Measurements from ENCODE around the gene PABPN1.
A peak's percentile ranks its signal among the peaks of the same experiment; 100 is the strongest.

The PABPN1 gene

GRCh38 chr14:23281247-23281646 lies 40.0 kb upstream of the PABPN1 start:
- Histone ChIP-seq H3K4me2 (ENCODE audit: low read depth, low read length, poor library complexity, severe bottlenecking) (no peak overlapping the region), H3K27ac (ENCODE audit: low read depth, low read length) (no peak overlapping the region), H3K79me2 (ENCODE audit: insufficient read depth, low read length) (peaks cover 21% of the 10 kb centered on the region), H4K20me1 (ENCODE audit: low read depth, low read length) (no peaks in the 10 kb centered on the region), H3F3A (ENCODE audit: insufficient read depth) (no peaks in the 10 kb centered on the region), H3K9me3 (ENCODE audit: insufficient read depth, low read length) (no peaks in the 10 kb centered on the region), H2AFZ (ENCODE audit: low read depth, low read length, severe bottlenecking) (no peak overlapping the region), H3K36me3 (ENCODE audit: low read length) (no peaks in the 10 kb centered on the region), H3K4me3 (ENCODE audit: insufficient read depth, low read length, poor library complexity, severe bottlenecking) (no peak overlapping the region), H3K9ac (ENCODE audit: low read length) (no peak overlapping the region), H3K9me2 (replicated peaks; ENCODE audit: insufficient read depth, low read length) (no peaks in the 10 kb centered on the region), H3K27me3 (ENCODE audit: low read length) (no peaks in the 10 kb centered on the region)
- TF ChIP-seq EZH2phosphoT487 (conservative IDR thresholded peaks at IDR 0.05; ENCODE audit: low read length) = no peak
- TF ChIP-seq CTCF (IDR thresholded peaks at IDR 0.05; ENCODE audit: insufficient read depth, low read length, poor library complexity, severe bottlenecking) = no peak

GRCh38 chr14:23284654-23285529 lies 36.4 kb upstream of the PABPN1 start:
- H2AFZ ChIP-seq (ENCODE audit: low read depth, low read length, severe bottlenecking) = peak overlapping the region; percentile 86
- 0 out of 2 replicates have a peak overlapping the region, but pooled peaks have one; percentile 4 for H3K27ac ChIP-seq (ENCODE audit: low read depth, low read length)
- TF ChIP-seq CTCF (IDR thresholded peaks at IDR 0.05; ENCODE audit: insufficient read depth, low read length, poor library complexity, severe bottlenecking) (no peak), EZH2phosphoT487 (conservative IDR thresholded peaks at IDR 0.05; ENCODE audit: low read length) (no peak)

GRCh38 chr14:23285530-23286019 lies 35.7 kb upstream of the PABPN1 start:
- H3F3A ChIP-seq (ENCODE audit: insufficient read depth) = no peaks in the 10 kb centered on the region
- peak overlapping the region; percentile 92 for H3K4me2 ChIP-seq (ENCODE audit: low read depth, low read length, poor library complexity, severe bottlenecking)
- H3K9ac ChIP-seq (ENCODE audit: low read length) = peak overlapping the region; percentile 91
- H3K36me3 ChIP-seq (ENCODE audit: low read length) = no peaks in the 10 kb centered on the region
- H3K79me2 ChIP-seq (ENCODE audit: insufficient read depth, low read length) = peaks cover 21% of the 10 kb centered on the region
- peak overlapping the region; percentile 86 for H2AFZ ChIP-seq (ENCODE audit: low read depth, low read length, severe bottlenecking)
- no peaks in the 10 kb centered on the region for H3K27me3 ChIP-seq (ENCODE audit: low read length)
- no peaks in the 10 kb centered on the region for H4K20me1 ChIP-seq (ENCODE audit: low read depth, low read length)
- no peaks in the 10 kb centered on the region for H3K9me2 ChIP-seq (replicated peaks; ENCODE audit: insufficient read depth, low read length)
- 0 out of 2 replicates have a peak overlapping the region, but pooled peaks have one; percentile 27 for H3K27ac ChIP-seq (ENCODE audit: low read depth, low read length)
- no peak for TF ChIP-seq EZH2phosphoT487 (conservative IDR thresholded peaks at IDR 0.05; ENCODE audit: low read length)
- TF ChIP-seq CTCF (IDR thresholded peaks at IDR 0.05; ENCODE audit: insufficient read depth, low read length, poor library complexity, severe bottlenecking) = no peak
- H3K4me3 ChIP-seq (ENCODE audit: insufficient read depth, low read length, poor library complexity, severe bottlenecking) = peak overlapping the region; percentile 90
- no peaks in the 10 kb centered on the region for H3K9me3 ChIP-seq (ENCODE audit: insufficient read depth, low read length)

More at GRCh38 chr14:23284654-23285529, 36.4 kb upstream of the PABPN1 start:
- peak overlapping the region; percentile 90 for H3K4me3 ChIP-seq (ENCODE audit: insufficient read depth, low read length, poor library complexity, severe bottlenecking)
- H3K79me2 ChIP-seq (ENCODE audit: insufficient read depth, low read length) = peaks cover 21% of the 10 kb centered on the region
- no peaks in the 10 kb centered on the region for H3F3A ChIP-seq (ENCODE audit: insufficient read depth)
- no peaks in the 10 kb centered on the region for H3K9me2 ChIP-seq (replicated peaks; ENCODE audit: insufficient read depth, low read length)
- peak overlapping the region; percentile 91 for H3K9ac ChIP-seq (ENCODE audit: low read length)
- H4K20me1 ChIP-seq (ENCODE audit: low read depth, low read length) = no peaks in the 10 kb centered on the region
- H3K36me3 ChIP-seq (ENCODE audit: low read length) = no peaks in the 10 kb centered on the region
- no peaks in the 10 kb centered on the region for H3K9me3 ChIP-seq (ENCODE audit: insufficient read depth, low read length)
- H3K4me2 ChIP-seq (ENCODE audit: low read depth, low read length, poor library complexity, severe bottlenecking) = peak overlapping the region; percentile 92
- H3K27me3 ChIP-seq (ENCODE audit: low read length) = no peaks in the 10 kb centered on the region

All from SU-DHL-6 (cell line).